A172 (cell line): ENCODE results near the gene ZNRF3. TPM values are rescaled to one million over a fixed set of nuclear protein-coding genes. Genes with fewer than 3 reads are reported as not detected.
"Not testable (repeated sequence)": the region's sequence is repeated elsewhere in the genome, so short reads cannot be mapped to it uniquely, and the experiment has no call there.

ENCODE experiments used
- DNase-seq: peaks from one replicate; pipeline ENCODE4 v3.0.0-alpha.2; 2015; ENCODE audit warnings: low spot score
- total RNA-seq: library from RNA; depleted of rRNA; stranded (reverse); fragments of >200 nt; shearing (Covaris generic); gene quantifications from 2 replicates; pipeline ENCODE4 v1.2.3, GENCODE V29; 2014

The ZNRF3 gene
- total RNA-seq, 1 experiment from 2014 or later = 3.8 TPM

- no peak for DNase-seq
These were observed 1.5 kb downstream of the ZNRF3 start for GRCh38 chr22:28884747-28885350.

GRCh38 chr22:28885939-28886338 is 2.6 kb downstream of the ZNRF3 start:
- DNase-seq = no peak

- DNase-seq = not testable (repeated sequence)
These were observed 3.3 kb downstream of the ZNRF3 start for GRCh38 chr22:28886679-28887078.

- DNase-seq = no peak
These were observed 4.5 kb downstream of the ZNRF3 start for GRCh38 chr22:28887725-28888459.

- DNase-seq = no peak
These were observed 6.2 kb downstream of the ZNRF3 start for GRCh38 chr22:28889478-28890024.

GRCh38 chr22:28891156-28891733 is 7.9 kb downstream of the ZNRF3 start:
- no peak for DNase-seq

- no peak for DNase-seq
These were observed 8.9 kb downstream of the ZNRF3 start for GRCh38 chr22:28892175-28892731.

- DNase-seq = no peak
These were observed 10.4 kb downstream of the ZNRF3 start for GRCh38 chr22:28893810-28894209.

GRCh38 chr22:28894334-28894733 is 11.0 kb downstream of the ZNRF3 start:
- no peak for DNase-seq

- no peak for DNase-seq
These were observed 11.4 kb downstream of the ZNRF3 start for GRCh38 chr22:28894807-28895206.

GRCh38 chr22:28896611-28897010 is 13.2 kb downstream of the ZNRF3 start:
- DNase-seq = no peak

GRCh38 chr22:28898233-28898629 is 14.9 kb downstream of the ZNRF3 start:
- DNase-seq = no peak

GRCh38 chr22:28899199-28899853 is 16.0 kb downstream of the ZNRF3 start:
- peak; percentile 39 for DNase-seq

- DNase-seq = no peak
These were observed 17.1 kb downstream of the ZNRF3 start for GRCh38 chr22:28900379-28900925.

- no peak for DNase-seq
These were observed 19.1 kb downstream of the ZNRF3 start for GRCh38 chr22:28902490-28902889.

GRCh38 chr22:28903080-28903479 is 19.7 kb downstream of the ZNRF3 start:
- DNase-seq = no peak

GRCh38 chr22:28903729-28904128 is 20.4 kb downstream of the ZNRF3 start:
- DNase-seq = no peak

- no peak for DNase-seq
These were observed 21.0 kb downstream of the ZNRF3 start for GRCh38 chr22:28904211-28904896.

GRCh38 chr22:28905256-28905832 is 22.0 kb downstream of the ZNRF3 start:
- no peak for DNase-seq

GRCh38 chr22:28906312-28906711 is 22.9 kb downstream of the ZNRF3 start:
- DNase-seq = no peak
